SKM-1 treated with dmso at 0.1 percent for 144 hours (cell line): ENCODE measurements around the gene GKN2.

Source experiments
- DNase-seq: peaks from one replicate; lab custom pipeline; 2025; ENCODE audit not compliant: unreplicated experiment; lab: John Stamatoyannopoulos, UW

GKN2 gene

GRCh38 chr2:68952887-68953521, at the start of gene GKN2:
Gene GKN2 (minus strand): TSS chr2:68952893. CDS start chr2:68952861, 32 bp downstream.
- DNase-seq: no peak

- no peak for DNase-seq
These were observed 49.2 kb upstream of the GKN2 start for GRCh38 chr2:69001879-69002278.

GRCh38 chr2:68997401-68997800, 44.7 kb upstream of the GKN2 start:
- no peak for DNase-seq

- no peak for DNase-seq
These were observed 43.2 kb upstream of the GKN2 start for GRCh38 chr2:68995916-68996315.

GRCh38 chr2:68994864-68995263, 42.2 kb upstream of the GKN2 start:
- DNase-seq: no peak

- DNase-seq: no peak
These were observed 41.0 kb upstream of the GKN2 start for GRCh38 chr2:68993660-68994059.

- no peak for DNase-seq
These were observed 40.2 kb upstream of the GKN2 start for GRCh38 chr2:68992933-68993332.

- no peak for DNase-seq
These were observed 39.6 kb upstream of the GKN2 start for GRCh38 chr2:68992341-68992740.

GRCh38 chr2:68989035-68989434, 36.3 kb upstream of the GKN2 start:
- DNase-seq: no peak

GRCh38 chr2:68987021-68987503, 34.4 kb upstream of the GKN2 start:
- DNase-seq: no peak

- no peak for DNase-seq
These were observed 28.3 kb upstream of the GKN2 start for GRCh38 chr2:68980956-68981355.

- no peak for DNase-seq
These were observed 25.4 kb upstream of the GKN2 start for GRCh38 chr2:68978098-68978497.

- DNase-seq: no peak
These were observed 24.8 kb upstream of the GKN2 start for GRCh38 chr2:68977453-68977852.

- no peak for DNase-seq
These were observed 23.2 kb upstream of the GKN2 start for GRCh38 chr2:68975844-68976243.

- DNase-seq: no peak
These were observed 22.4 kb upstream of the GKN2 start for GRCh38 chr2:68974946-68975665.

GRCh38 chr2:68974251-68974650, 21.6 kb upstream of the GKN2 start, which contains the start of gene GKN1:
Gene GKN1 (plus strand): TSS chr2:68974636. CDS start chr2:68974678, 42 bp downstream.
- no peak for DNase-seq

GRCh38 chr2:68971591-68972231, 19.0 kb upstream of the GKN2 start:
- DNase-seq: no peak

- DNase-seq: no peak
These were observed 18.0 kb upstream of the GKN2 start for GRCh38 chr2:68970566-68971265.

- no peak for DNase-seq
These were observed 17.2 kb upstream of the GKN2 start for GRCh38 chr2:68969736-68970490.

GRCh38 chr2:68968221-68968620, 15.5 kb upstream of the GKN2 start:
- no peak for DNase-seq

GRCh38 chr2:68964282-68964681, 11.6 kb upstream of the GKN2 start:
- no peak for DNase-seq
